Activated B cell treated with CpG ODN at 0.5 μM for 24 hours (primary cell): ENCODE results near the gene PSD. TPM values are rescaled to one million over a fixed set of nuclear protein-coding genes. Genes with fewer than 3 reads are reported as not detected.
A peak's percentile ranks its signal among the peaks of the same experiment; 100 is the strongest.
"Not testable (repeated sequence)": the region's sequence is repeated elsewhere in the genome, so short reads cannot be mapped to it uniquely, and the experiment has no call there.

Experiments used
- ATAC-seq: fragments of 200-7000 bp; cut with Tn5 transposase; one replicate; pipeline ENCODE4 v1.10.0; 2021; ENCODE audit warnings: low read depth, mild to moderate bottlenecking, moderate library complexity
- CTCF ChIA-PET: fragments of 350-600 bp; sonication (Branson Sonifier 250); formaldehyde crosslinking; loops from one replicate; lab custom pipeline; 2021; ENCODE audit warnings: antibody characterized with exemption; lab: Charles Lee
- POLR2A ChIA-PET: fragments of 350-600 bp; sonication (Branson Sonifier 250); formaldehyde crosslinking; loops from one replicate; lab custom pipeline; 2021; ENCODE audit warnings: antibody characterized with exemption; lab: Charles Lee
- DNase-seq: peaks from one replicate; pipeline ENCODE4 v3.0.0; 2022
- H3K27ac Mint-ChIP-seq: one replicate; pipeline ENCODE4 v1.8.0; 2020; ENCODE audit warnings: mixed read lengths
- H3K27me3 Mint-ChIP-seq: one replicate; pipeline ENCODE4 v1.8.0; 2021; ENCODE audit warnings: mixed read lengths
- H3K36me3 Mint-ChIP-seq: one replicate; pipeline ENCODE4 v1.8.0; 2021; ENCODE audit warnings: low read depth, mixed read lengths
- H3K4me1 Mint-ChIP-seq: one replicate; pipeline ENCODE4 v1.8.0; 2021; ENCODE audit warnings: mixed read lengths
- H3K4me3 Mint-ChIP-seq: one replicate; pipeline ENCODE4 v1.8.0; 2020; ENCODE audit warnings: mild to moderate bottlenecking, mixed read lengths
- H3K9me3 Mint-ChIP-seq: one replicate; pipeline ENCODE4 v1.8.0; 2020; ENCODE audit warnings: mixed read lengths
- CTCF ChIP-seq: fragments of 200-600 bp; IDR thresholded peaks from one replicate; pipeline ENCODE4 v1.8.0; 2022; ENCODE audit warnings: antibody characterized with exemption, mild to moderate bottlenecking
- intact Hi-C: fragments of 100-400 bp; cut with micrococcal nuclease; formaldehyde crosslinking; loops from one replicate; pipeline ENCODE4 v1.15.1; 2024
- total RNA-seq: library from RNA; stranded (reverse); gene quantifications from 2 replicates; pipeline ENCODE4 v1.2.3, GENCODE V29; 2022

PSD gene
- total RNA-seq, 1 donor from 2014 or later = 1.5 TPM

GRCh38 chr10:102457591-102458150, 39.1 kb upstream of the PSD start:
- H3K27me3 Mint-ChIP-seq = no peaks in the 10 kb centered on the region
- ChIA-PET CTCF (no interaction called here), POLR2A (no interaction called here)
- peaks cover 19% of the 10 kb centered on the region for H3K36me3 Mint-ChIP-seq
- no peak overlapping the region for H3K27ac Mint-ChIP-seq
- ATAC-seq (no peak), DNase-seq (no peak)
- TF ChIP-seq CTCF = no peak
- peaks cover 30% of the 10 kb centered on the region for H3K4me1 Mint-ChIP-seq
- intact Hi-C loops = no loop called here
- H3K4me3 Mint-ChIP-seq = no peak overlapping the region
- H3K9me3 Mint-ChIP-seq = no peaks in the 10 kb centered on the region

GRCh38 chr10:102455893-102456471, 37.4 kb upstream of the PSD start:
- DNase-seq (no peak), ATAC-seq (no peak)
- Mint-ChIP-seq H3K9me3 (no peaks in the 10 kb centered on the region), H3K4me1 (peaks cover 23% of the 10 kb centered on the region), H3K27me3 (no peaks in the 10 kb centered on the region), H3K36me3 (peaks cover 22% of the 10 kb centered on the region), H3K4me3 (no peak overlapping the region), H3K27ac (no peak overlapping the region)
- intact Hi-C loops = no loop called here
- ChIA-PET POLR2A (no interaction called here), CTCF (no interaction called here)
- no peak for TF ChIP-seq CTCF

GRCh38 chr10:102454662-102455487, 36.3 kb upstream of the PSD start:
- CTCF ChIA-PET, H3K9me3 Mint-ChIP-seq, H3K27me3 Mint-ChIP-seq, H3K4me3 Mint-ChIP-seq, DNase-seq, intact Hi-C loops, POLR2A ChIA-PET, ATAC-seq, H3K27ac Mint-ChIP-seq: not testable (repeated sequence)
- Mint-ChIP-seq H3K4me1 (peaks cover 18% of the 10 kb centered on the region), H3K36me3 (peaks cover 22% of the 10 kb centered on the region)

GRCh38 chr10:102453502-102453901, 34.9 kb upstream of the PSD start:
- Mint-ChIP-seq H3K4me1 (peaks cover 24% of the 10 kb centered on the region), H3K27ac (no peak overlapping the region), H3K9me3 (no peaks in the 10 kb centered on the region), H3K27me3 (no peaks in the 10 kb centered on the region), H3K4me3 (no peak overlapping the region), H3K36me3 (peaks cover 24% of the 10 kb centered on the region)
- ChIA-PET POLR2A (interaction anchor here (0.6 to 6.2 kb wide), 5 partner anchors 21 to 219 kb away, joined by 3 to 104 read pairs (median 9); partner anchors contain the start of genes CUEDC2 and NFKB2), CTCF (interaction anchor here (1.1 kb wide), 1 partner anchor 32 kb away, joined by 3 read pairs; no protein-coding TSS in a partner anchor)
- no peak for DNase-seq
- no peak for TF ChIP-seq CTCF
- intact Hi-C loops = no loop called here
- no peak for ATAC-seq

- TF ChIP-seq CTCF = no peak
Observed at GRCh38 chr10:102452672-102453340, 34.2 kb upstream of the PSD start.

More at GRCh38 chr10:102452672-102453340, 34.2 kb upstream of the PSD start:
- Mint-ChIP-seq H3K36me3 (peaks cover 24% of the 10 kb centered on the region), H3K4me1 (peaks cover 24% of the 10 kb centered on the region), H3K4me3 (no peak overlapping the region), H3K27me3 (no peaks in the 10 kb centered on the region), H3K9me3 (no peaks in the 10 kb centered on the region), H3K27ac (peak overlapping the region; percentile 22)
- ChIA-PET POLR2A (interaction anchor here (0.6 to 6.2 kb wide), 7 partner anchors 20 to 1747 kb away, joined by 3 to 104 read pairs (median 9); partner anchors contain the start of genes CUEDC2 and NFKB2), CTCF (interaction anchor here (1.0 to 1.1 kb wide), 2 partner anchors 27 to 31 kb away, joined by 3 read pairs; no protein-coding TSS in a partner anchor)
- ATAC-seq (no peak), DNase-seq (no peak)
- intact Hi-C loops = no loop called here
